Measurements from ENCODE around the gene ANAPC13. TPM values are rescaled to one million over a fixed set of nuclear protein-coding genes. Genes with fewer than 3 reads are reported as not detected.
A peak's percentile ranks its signal among the peaks of the same experiment; 100 is the strongest.

ANAPC13 gene
- total and polyA plus RNA-seq, 10 of the 15 experiments (the other 5 are each of a cell fraction or from before 2014, with no cell fraction given) = 34.9 to 139 (median 83.0) TPM

GRCh38 chr3:134485718-134486576 is at the start of gene ANAPC13, which contains the start of gene CEP63 (continued):
- no peak for TF ChIP-seq CUX1 (IDR thresholded peaks at IDR 0.05; ENCODE audit: insufficient replicate concordance, low read depth, low read length)
- no peak for TF ChIP-seq BMI1 (IDR thresholded peaks at IDR 0.05; ENCODE audit: borderline replicate concordance)
- TF ChIP-seq EED (IDR thresholded peaks at IDR 0.05; ENCODE audit: low read depth) = peak; percentile 42; the same call in 1 of the 2 replicates
- peak; percentile 67; the same call in 1 of the 2 replicates for TF ChIP-seq TCF3 (IDR thresholded peaks at IDR 0.05; ENCODE audit: borderline replicate concordance, insufficient read depth, low read depth, low read length)
- no peak for TF ChIP-seq RBBP5 (conservative IDR thresholded peaks at IDR 0.05)
- peak; percentile 97 to 99 for TF ChIP-seq BHLHE40 (IDR thresholded peaks at IDR 0.05; ENCODE audit: borderline replicate concordance in 1 of 2, low read depth in 2 of 2, low read length in 1 of 2)
- peak; percentile 89 for TF ChIP-seq JUND (IDR thresholded peaks at IDR 0.05; ENCODE audit: low read depth, low read length)
- peak; percentile 51; the same call in 1 of the 2 replicates for TF ChIP-seq MTA2 (IDR thresholded peaks at IDR 0.05; ENCODE audit: low read depth)
- TF ChIP-seq, protein P1, sequence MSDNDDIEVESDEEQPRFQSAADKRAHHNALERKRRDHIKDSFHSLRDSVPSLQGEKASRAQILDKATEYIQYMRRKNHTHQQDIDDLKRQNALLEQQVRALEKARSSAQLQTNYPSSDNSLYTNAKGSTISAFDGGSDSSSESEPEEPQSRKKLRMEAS (IDR thresholded peaks at IDR 0.05; ENCODE audit: low read depth, low read length) = peak; percentile 63
- TF ChIP-seq SREBF1 (IDR thresholded peaks at IDR 0.05; ENCODE audit: low read length) = no peak; the same call in none of the 2 replicates
- TF ChIP-seq E2F4 (IDR thresholded peaks at IDR 0.05; ENCODE audit: low read depth, low read length) = 0 out of 2 replicates have a peak, but pooled peaks have one; percentile 44
- TF ChIP-seq ASH2L (IDR thresholded peaks at IDR 0.05; ENCODE audit: borderline replicate concordance, low read depth) = no peak
- no peak for TF ChIP-seq KDM1A (IDR thresholded peaks at IDR 0.05; ENCODE audit: borderline replicate concordance)
- peak; percentile 70 for TF ChIP-seq SMAD5 (IDR thresholded peaks at IDR 0.05; ENCODE audit: low read depth)
- TF ChIP-seq EZH2 (IDR thresholded peaks at IDR 0.05; ENCODE audit: borderline replicate concordance, control insufficient read depth, low read depth, low read length) = no peak
- TF ChIP-seq ZNF24 (IDR thresholded peaks at IDR 0.05) = 0 out of 2 replicates have a peak, but pooled peaks have one; percentile 13
- no peak for TF ChIP-seq WRNIP1 (IDR thresholded peaks at IDR 0.05; ENCODE audit: borderline replicate concordance, low read depth, low read length)
- TF ChIP-seq MLLT1 (IDR thresholded peaks at IDR 0.05) = peak; percentile 80
- TF ChIP-seq ZNF207 (IDR thresholded peaks at IDR 0.05; ENCODE audit: borderline replicate concordance) = peak; percentile 97
- no peak for TF ChIP-seq NR2C2 (IDR thresholded peaks at IDR 0.05; ENCODE audit: borderline replicate concordance, control insufficient read depth, insufficient read length, low read depth)
- no peak; the same call in 1 of the 2 replicates for TF ChIP-seq STAT1 (conservative IDR thresholded peaks at IDR 0.05)
- TF ChIP-seq MEF2A (IDR thresholded peaks at IDR 0.05; ENCODE audit: insufficient read depth, low read depth, low read length) = peak; percentile 60; the same call in 1 of the 2 replicates
